Measurements from ENCODE around the gene CAVIN2.
"Not testable (repeated sequence)": the region's sequence is repeated elsewhere in the genome, so short reads cannot be mapped to it uniquely, and the experiment has no call there.

CAVIN2 gene

DNA sequence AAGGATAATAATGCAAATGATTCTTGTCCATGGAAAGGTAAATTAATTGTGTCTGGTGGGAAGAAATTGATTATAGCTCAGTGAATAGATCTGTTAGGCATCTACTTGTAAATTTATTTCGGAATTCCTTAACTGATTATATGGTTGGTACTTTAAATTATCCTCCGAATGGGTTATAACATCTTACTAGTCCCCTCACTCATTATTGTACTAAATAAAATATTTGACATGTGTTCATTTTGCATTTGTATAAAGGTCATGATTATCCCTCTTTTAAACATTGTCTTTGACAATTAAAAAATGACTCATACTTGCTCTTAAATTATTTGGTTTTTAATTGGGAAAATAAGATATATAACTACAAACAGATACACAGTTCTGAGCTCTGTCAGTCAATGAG, 47.4 kb downstream of the CAVIN2 start:
- DNase-seq (ENCODE audit: low read depth): no peak

DNA sequence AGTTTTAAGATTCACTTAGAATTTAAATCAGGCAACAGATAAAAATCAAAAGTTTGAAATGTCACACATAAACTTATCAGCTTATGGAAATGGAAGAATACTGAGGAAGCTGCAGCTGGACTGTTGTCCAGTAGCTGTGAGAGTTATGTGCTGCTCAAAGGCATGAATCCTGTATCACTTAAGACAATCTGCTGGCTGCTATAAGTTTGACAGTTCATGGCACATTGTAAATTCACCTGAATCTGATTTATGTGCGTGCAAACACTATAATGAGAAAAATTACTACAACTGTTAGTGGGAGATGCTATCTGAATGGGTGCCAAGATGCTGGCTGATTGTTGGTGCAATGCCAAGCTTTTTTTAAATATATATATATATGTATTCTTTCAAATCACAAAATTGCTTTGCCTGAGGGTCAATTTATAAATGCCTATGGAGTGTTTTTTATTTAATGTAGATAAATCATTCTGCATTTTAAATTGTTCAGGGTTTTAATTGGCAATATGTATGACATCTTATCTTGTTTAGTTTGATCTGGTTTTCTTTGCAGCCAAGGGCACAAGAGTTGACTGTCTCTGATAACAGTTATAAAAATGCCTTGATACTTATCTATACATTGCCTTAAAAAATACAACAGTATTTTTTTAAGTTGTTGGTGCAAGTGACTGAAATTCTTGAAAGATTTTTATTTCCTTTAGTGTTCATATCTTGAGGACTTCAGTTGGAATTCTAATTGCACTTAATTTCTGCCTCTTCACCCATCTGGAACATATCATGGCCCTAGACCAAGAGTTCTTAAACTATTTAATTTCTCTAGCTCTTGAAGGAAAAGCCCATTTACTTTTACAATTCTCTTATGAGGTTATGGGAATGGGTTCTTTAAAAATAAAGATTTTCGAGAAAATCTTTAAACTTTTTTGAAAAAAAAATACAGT, 48.7 kb downstream of the CAVIN2 start:
- no peak for DNase-seq (ENCODE audit: low read depth)

DNA sequence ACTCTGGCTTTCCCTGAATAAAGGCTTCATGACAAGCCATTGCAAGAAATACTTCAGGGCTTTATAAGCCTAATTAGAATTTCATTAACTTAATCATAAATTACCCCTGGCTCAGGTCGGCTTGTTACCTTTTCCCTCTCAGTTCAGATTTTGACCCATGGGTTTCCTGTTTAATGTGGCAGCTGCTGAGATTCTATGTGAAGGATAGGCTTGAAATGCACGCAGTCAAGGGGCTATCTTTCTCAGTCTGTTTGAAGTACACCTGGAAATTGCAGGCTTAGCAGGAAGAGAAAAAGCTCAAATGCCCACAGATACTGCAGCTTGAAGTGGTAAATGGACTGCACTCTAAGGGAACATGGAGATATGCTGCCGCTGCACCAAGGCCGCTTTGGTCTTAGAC, 49.4 kb downstream of the CAVIN2 start:
- DNase-seq (ENCODE audit: low read depth): no peak

DNA sequence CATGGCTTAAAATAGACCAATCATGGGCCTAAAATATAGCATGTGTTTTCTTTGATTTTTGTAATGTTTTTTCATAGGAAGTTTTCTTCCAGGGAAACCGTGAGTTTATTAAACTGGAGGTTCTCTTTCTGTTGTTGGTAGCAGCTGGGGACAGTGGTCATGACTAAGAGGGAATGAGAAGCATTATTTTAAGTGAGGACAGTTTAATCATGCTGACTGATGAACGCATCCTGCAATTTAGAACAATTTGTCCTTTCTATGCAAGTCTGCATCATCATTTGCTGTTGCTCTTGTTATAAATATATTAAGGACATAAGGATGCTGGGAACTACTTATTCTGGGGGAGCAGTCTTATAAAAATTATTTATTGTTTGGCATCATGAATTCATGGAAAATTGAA, 51.2 kb downstream of the CAVIN2 start:
- DNase-seq (ENCODE audit: low read depth): no peak

DNA sequence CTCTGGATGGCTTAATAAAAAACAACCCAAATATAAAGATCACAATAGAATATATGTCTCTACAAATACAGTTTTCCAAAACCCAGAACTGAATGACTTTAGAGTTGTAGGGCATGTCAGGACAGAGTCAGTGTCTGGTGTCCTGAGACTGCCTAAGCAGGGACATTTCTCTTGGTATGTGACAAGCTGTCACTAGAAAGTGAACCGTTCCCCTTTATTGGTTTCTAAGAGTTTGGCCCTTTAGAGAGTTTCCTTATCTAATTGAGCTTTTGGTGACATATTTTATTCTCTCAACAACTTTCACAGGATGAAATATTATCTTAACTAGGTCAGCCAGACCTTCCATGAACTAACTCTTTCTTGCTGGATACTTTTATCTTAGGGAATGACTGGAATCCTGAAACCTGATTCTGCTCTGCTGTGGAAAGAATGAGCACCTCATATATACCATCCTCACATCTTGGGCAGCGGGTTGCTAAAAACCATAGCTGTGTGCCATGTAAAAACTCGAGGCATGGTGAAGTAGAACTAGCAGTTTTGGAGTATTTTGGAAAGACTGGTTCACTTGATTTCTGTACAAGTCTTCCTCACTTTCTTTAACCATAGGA, 54.8 kb downstream of the CAVIN2 start:
- no peak for DNase-seq (ENCODE audit: low read depth)

DNA sequence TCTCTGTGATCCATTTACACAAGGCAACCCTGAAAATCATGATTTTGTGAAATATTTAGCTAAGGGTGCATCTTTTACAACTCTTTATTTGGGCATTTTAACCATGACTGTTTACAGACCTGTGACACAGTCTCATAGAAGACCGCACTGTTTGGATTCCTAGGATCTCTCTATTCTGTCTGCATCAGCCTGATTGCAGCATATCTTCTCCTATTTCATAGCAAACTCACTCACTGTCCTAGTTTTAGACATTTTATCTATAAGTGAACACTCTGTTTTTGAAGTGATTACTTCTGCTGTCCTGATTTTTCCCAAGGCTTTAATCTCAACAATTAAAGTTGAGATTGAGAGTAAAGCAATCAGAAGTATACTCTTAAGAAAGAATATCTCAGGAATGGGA, 56.2 kb downstream of the CAVIN2 start:
- DNase-seq (ENCODE audit: low read depth): no peak

DNA sequence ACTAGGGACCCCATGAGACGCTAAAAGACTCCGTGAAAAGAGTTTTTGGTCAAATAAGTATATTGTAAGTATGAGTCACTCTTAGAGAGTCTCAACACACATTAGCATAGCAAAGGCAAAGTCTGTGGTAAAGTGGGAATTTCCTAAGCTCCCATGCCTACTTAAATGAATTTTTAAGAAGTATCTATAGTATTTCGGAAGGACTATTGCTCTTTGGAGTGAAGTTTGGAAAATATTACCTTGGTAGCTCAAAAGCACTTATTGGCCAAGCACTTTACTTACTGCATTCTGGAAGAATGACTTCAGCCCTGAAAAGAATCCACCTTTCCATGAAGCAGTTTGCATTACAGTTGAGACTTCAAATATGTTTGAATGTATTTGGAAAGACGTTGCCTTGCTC, 57.1 kb downstream of the CAVIN2 start:
- no peak for DNase-seq (ENCODE audit: low read depth)

DNA sequence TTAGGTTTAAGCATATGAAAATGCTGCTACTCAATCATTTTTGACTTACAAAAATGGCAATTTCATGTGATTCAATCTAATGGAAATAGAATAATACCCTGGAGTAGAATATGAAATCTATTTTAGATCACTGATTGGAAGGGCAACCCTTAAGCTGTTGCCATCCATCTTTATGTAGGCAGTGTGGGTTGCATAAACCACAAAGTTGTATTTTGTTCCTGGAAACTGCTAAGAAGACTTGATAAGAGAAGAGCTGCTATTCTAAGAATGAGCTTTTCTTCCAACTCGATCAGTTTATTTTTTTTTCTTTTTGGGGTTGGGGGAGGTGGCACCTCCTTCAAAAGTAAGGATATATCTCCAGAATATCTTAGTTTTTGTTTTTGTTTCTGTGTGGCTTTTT, 60.2 kb downstream of the CAVIN2 start:
- no peak for DNase-seq (ENCODE audit: low read depth)

DNA sequence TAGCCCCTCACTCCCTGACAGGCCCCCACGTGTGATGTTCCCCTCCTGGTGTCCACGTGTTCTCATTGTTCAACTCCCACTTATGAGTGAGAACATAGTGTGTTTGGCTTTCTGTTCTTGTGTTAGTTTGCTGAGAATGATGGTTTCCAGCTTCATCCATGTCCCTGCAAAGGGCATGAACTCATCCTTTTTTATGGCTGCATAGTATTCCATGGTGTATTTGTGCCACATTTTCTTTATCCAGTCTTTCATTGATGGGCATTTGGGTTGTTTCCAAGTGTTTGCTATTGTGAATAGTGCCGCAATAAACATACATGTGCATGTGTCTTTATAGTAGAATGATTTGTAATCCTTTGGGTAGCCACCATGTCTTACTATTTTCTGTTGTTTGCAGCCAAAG, 61.2 kb downstream of the CAVIN2 start:
- not testable (repeated sequence) for DNase-seq (ENCODE audit: low read depth)
